ENCODE measurements around the gene ASCC1. TPM values are rescaled to one million over a fixed set of nuclear protein-coding genes. Genes with fewer than 3 reads are reported as not detected.

Gene ASCC1
- polyA plus RNA-seq, 1 donor (not counting 4 experiments of a cell fraction or from before 2014, with no cell fraction given), result 32.9 TPM

GRCh38 chr10:72223743-72224101, 7.6 kb upstream of the ASCC1 start:
- H3K9me3 ChIP-seq (ENCODE audit: control insufficient read depth, low read depth, low read length), result no peaks in the 10 kb centered on the region
- dilution Hi-C loops (cut with MboI; ENCODE audit: extremely low pct_ligation_motif_present, low sequenced_read_pairs), result no loop called here
- peaks cover 10% of the 10 kb centered on the region for H3K4me1 ChIP-seq (ENCODE audit: control insufficient read depth, extremely low read depth, insufficient read depth, low read length)
- FAIRE-seq (no peak), DNase-seq (ENCODE audit: low read depth, low spot score) (no peak)
- TF ChIP-seq EZH2 (IDR thresholded peaks at IDR 0.05; ENCODE audit: low read length) (no peak), CTCF (optimal IDR thresholded peaks at IDR 0.05 in 1 of 3, IDR thresholded peaks at IDR 0.05 in 1 of 3, conservative IDR thresholded peaks at IDR 0.05 in 1 of 3; ENCODE audit: extremely low read depth in 1 of 3, insufficient read depth in 2 of 3, low read length in 3 of 3) (no peak)
- no peak overlapping the region for H2AFZ ChIP-seq (ENCODE audit: control insufficient read depth, low read length)
- H3K4me2 ChIP-seq (ENCODE audit: control insufficient read depth, extremely low read depth, insufficient read depth, low read depth, low read length), result no peak overlapping the region
- H3K36me3 ChIP-seq (ENCODE audit: control insufficient read depth in 2 of 2, extremely low read depth in 1 of 2, insufficient read depth in 2 of 2, low read length in 2 of 2), result peaks cover 6 to 7% of the 10 kb centered on the region in 2 experiments
- H3K9ac ChIP-seq (ENCODE audit: control insufficient read depth, extremely low read depth, insufficient read depth, low read length), result no peak overlapping the region
- no peaks in the 10 kb centered on the region for H3K9me1 ChIP-seq (ENCODE audit: control insufficient read depth, extremely low read depth, insufficient read depth, low read length)
- H3K27me3 ChIP-seq (ENCODE audit: control insufficient read depth, extremely low read depth, insufficient read depth, low read length), result no peaks in the 10 kb centered on the region
- H3K27ac ChIP-seq (ENCODE audit: control insufficient read depth, insufficient read depth, low read length), result no peak overlapping the region
- no peak overlapping the region for H3K4me3 ChIP-seq (ENCODE audit: control insufficient read depth in 2 of 3, extremely low read depth in 1 of 3, insufficient read depth in 2 of 3, low read depth in 1 of 3, low read length in 3 of 3)
- H3K79me2 ChIP-seq (ENCODE audit: control insufficient read depth, insufficient read depth, low read length), result peaks cover 19% of the 10 kb centered on the region
- H4K20me1 ChIP-seq (ENCODE audit: control insufficient read depth, extremely low read depth, insufficient read depth, low read length), result no peaks in the 10 kb centered on the region

- Histone ChIP-seq H3K79me2 (ENCODE audit: control insufficient read depth, insufficient read depth, low read length) (peaks cover 37% of the 10 kb centered on the region), H3K36me3 (ENCODE audit: control insufficient read depth in 2 of 2, extremely low read depth in 1 of 2, insufficient read depth in 2 of 2, low read length in 2 of 2) (peaks cover 7% of the 10 kb centered on the region in 2 experiments), H3K27ac (ENCODE audit: control insufficient read depth, insufficient read depth, low read length) (no peak overlapping the region), H3K27me3 (ENCODE audit: control insufficient read depth, extremely low read depth, insufficient read depth, low read length) (no peaks in the 10 kb centered on the region), H3K9me3 (ENCODE audit: control insufficient read depth, low read depth, low read length) (no peaks in the 10 kb centered on the region), H2AFZ (ENCODE audit: control insufficient read depth, low read length) (no peak overlapping the region), H3K4me1 (ENCODE audit: control insufficient read depth, extremely low read depth, insufficient read depth, low read length) (peaks cover 25% of the 10 kb centered on the region), H3K4me2 (ENCODE audit: control insufficient read depth, extremely low read depth, insufficient read depth, low read depth, low read length) (no peak overlapping the region), H4K20me1 (ENCODE audit: control insufficient read depth, extremely low read depth, insufficient read depth, low read length) (no peaks in the 10 kb centered on the region), H3K9ac (ENCODE audit: control insufficient read depth, extremely low read depth, insufficient read depth, low read length) (no peak overlapping the region), H3K4me3 (ENCODE audit: control insufficient read depth in 2 of 3, extremely low read depth in 1 of 3, insufficient read depth in 2 of 3, low read depth in 1 of 3, low read length in 3 of 3) (no peak overlapping the region), H3K9me1 (ENCODE audit: control insufficient read depth, extremely low read depth, insufficient read depth, low read length) (no peaks in the 10 kb centered on the region)
- DNase-seq (ENCODE audit: low read depth, low spot score) (no peak), FAIRE-seq (no peak)
- dilution Hi-C loops (cut with MboI; ENCODE audit: extremely low pct_ligation_motif_present, low sequenced_read_pairs), result no loop called here
- no peak for TF ChIP-seq EZH2 (IDR thresholded peaks at IDR 0.05; ENCODE audit: low read length)
- no peak for TF ChIP-seq CTCF (optimal IDR thresholded peaks at IDR 0.05 in 1 of 3, IDR thresholded peaks at IDR 0.05 in 1 of 3, conservative IDR thresholded peaks at IDR 0.05 in 1 of 3; ENCODE audit: extremely low read depth in 1 of 3, insufficient read depth in 2 of 3, low read length in 3 of 3)
These were observed 5.2 kb upstream of the ASCC1 start for GRCh38 chr10:72221278-72221677.

Data from keratinocyte (primary cell).